ENCODE data around the gene OR51T1.

OR51T1 gene

GRCh38 chr11:4926608-4927007 is 44.9 kb downstream of the OR51T1 start:
- no peak for DNase-seq (ENCODE audit: low read depth)

Data from activated T-cell treated with anti-CD3 and anti-CD28 coated beads for 1 hour (primary cell).